ENCODE results near the gene BLVRA.
"Not testable (repeated sequence)": the region's sequence is repeated elsewhere in the genome, so short reads cannot be mapped to it uniquely, and the experiment has no call there.

BLVRA gene

GRCh38 chr7:43758029-43758821, at the start of gene BLVRA:
TSS of gene BLVRA (plus strand) at chr7:43758680. CDS start at chr7:43771159, 12,479 bp downstream.
- DNase-seq: peak; percentile 74
- ATAC-seq: peak; percentile 72

- DNase-seq (no peak), ATAC-seq (no peak)
Measured at GRCh38 chr7:43711503-43711902, 47.0 kb upstream of the BLVRA start.

- not testable (repeated sequence) for ATAC-seq
Measured at GRCh38 chr7:43715966-43716365, 42.5 kb upstream of the BLVRA start.

GRCh38 chr7:43716598-43716997, 41.9 kb upstream of the BLVRA start:
- no peak for DNase-seq
- ATAC-seq: no peak

More at GRCh38 chr7:43715966-43716365, 42.5 kb upstream of the BLVRA start:
- not testable (repeated sequence) for DNase-seq

- DNase-seq (no peak), ATAC-seq (no peak)
Measured at GRCh38 chr7:43721193-43721806, 37.2 kb upstream of the BLVRA start.

GRCh38 chr7:43723007-43723341, 35.5 kb upstream of the BLVRA start:
- no peak for ATAC-seq

GRCh38 chr7:43725251-43725650, 33.2 kb upstream of the BLVRA start:
- ATAC-seq (no peak), DNase-seq (no peak)

More at GRCh38 chr7:43723007-43723341, 35.5 kb upstream of the BLVRA start:
- no peak for DNase-seq

GRCh38 chr7:43726466-43726865, 32.0 kb upstream of the BLVRA start:
- DNase-seq (no peak), ATAC-seq (no peak)

- DNase-seq: no peak
- ATAC-seq: no peak
Measured at GRCh38 chr7:43727003-43727402, 31.5 kb upstream of the BLVRA start.

GRCh38 chr7:43727494-43727893, 31.0 kb upstream of the BLVRA start:
- ATAC-seq: no peak
- DNase-seq: no peak

- ATAC-seq (peak; percentile 98), DNase-seq (peak; percentile 81)
Measured at GRCh38 chr7:43729214-43729923, 29.1 kb upstream of the BLVRA start, which contains the start of gene COA1. TSS of gene COA1 (minus strand) at chr7:43729523. CDS start at chr7:43648614, 80,909 bp downstream.

GRCh38 chr7:43729924-43730248, 28.6 kb upstream of the BLVRA start:
- ATAC-seq: no peak
- no peak for DNase-seq

GRCh38 chr7:43731494-43731893, 27.0 kb upstream of the BLVRA start:
- not testable (repeated sequence) for DNase-seq, ATAC-seq

GRCh38 chr7:43734575-43735332, 23.7 kb upstream of the BLVRA start:
- not testable (repeated sequence) for DNase-seq, ATAC-seq

- no peak for DNase-seq
- no peak for ATAC-seq
Measured at GRCh38 chr7:43735403-43735801, 23.1 kb upstream of the BLVRA start.

GRCh38 chr7:43735802-43736603, 22.5 kb upstream of the BLVRA start:
- ATAC-seq: peak; percentile 97
- DNase-seq: peak; percentile 53

GRCh38 chr7:43737467-43738127, 20.9 kb upstream of the BLVRA start:
- ATAC-seq (no peak), DNase-seq (no peak)

GRCh38 chr7:43742692-43743091, 15.8 kb upstream of the BLVRA start:
- no peak for ATAC-seq
- no peak for DNase-seq

GRCh38 chr7:43747328-43748105, 11.0 kb upstream of the BLVRA start:
- ATAC-seq (no peak), DNase-seq (no peak)

- peak; percentile 31 for ATAC-seq
Measured at GRCh38 chr7:43749383-43749940, 9.0 kb upstream of the BLVRA start.

More at GRCh38 chr7:43749383-43749940, 9.0 kb upstream of the BLVRA start:
- no peak for DNase-seq
